GM12872 (cell line): ENCODE data around the gene EPHA7.

Source experiments
- TF ChIP-seq, protein P1 (sequence below): IDR thresholded peaks from 3 replicates; pipeline ENCODE4 v1.5.1; 2011; ENCODE audit warnings: low read depth, mild to moderate bottlenecking, low read length, moderate library complexity; ENCODE audit not compliant: insufficient read depth

Gene EPHA7

DNA sequence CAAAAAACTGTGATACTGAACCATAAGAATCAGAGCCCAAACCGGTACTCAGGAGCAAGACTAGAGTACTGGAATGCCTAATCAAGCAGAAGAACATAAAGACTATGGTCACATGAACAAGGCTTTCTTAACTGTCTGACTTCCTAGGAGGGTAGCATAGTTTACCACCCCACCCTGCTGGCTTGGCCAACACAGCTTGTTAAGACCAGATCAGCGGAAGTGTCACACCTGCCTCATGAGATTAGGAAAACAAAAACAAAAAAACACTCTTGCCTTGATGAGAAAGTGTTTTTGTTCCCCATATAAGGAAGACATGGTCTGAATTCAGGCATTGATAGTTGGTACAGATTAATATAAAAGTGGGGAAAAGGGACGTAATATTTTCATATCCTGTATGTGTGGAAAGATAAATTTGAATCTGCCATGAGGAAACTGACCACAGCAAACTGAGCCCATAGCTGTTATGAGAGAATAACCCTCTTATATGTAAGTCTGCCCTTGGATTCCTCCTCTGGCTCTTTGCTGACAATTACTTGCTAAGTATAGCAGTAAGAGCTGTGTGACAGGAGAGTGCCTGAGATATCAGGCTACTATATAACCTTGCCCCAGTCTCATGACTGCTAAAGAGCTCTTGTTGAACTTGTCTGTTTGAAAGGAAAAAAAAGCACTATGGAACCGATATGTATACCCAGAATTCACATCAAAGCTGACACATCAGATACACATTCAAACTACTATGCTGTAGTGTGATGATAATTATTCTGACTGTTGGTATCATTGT lies 197.1 kb downstream of the EPHA7 start:
- TF ChIP-seq, protein P1, sequence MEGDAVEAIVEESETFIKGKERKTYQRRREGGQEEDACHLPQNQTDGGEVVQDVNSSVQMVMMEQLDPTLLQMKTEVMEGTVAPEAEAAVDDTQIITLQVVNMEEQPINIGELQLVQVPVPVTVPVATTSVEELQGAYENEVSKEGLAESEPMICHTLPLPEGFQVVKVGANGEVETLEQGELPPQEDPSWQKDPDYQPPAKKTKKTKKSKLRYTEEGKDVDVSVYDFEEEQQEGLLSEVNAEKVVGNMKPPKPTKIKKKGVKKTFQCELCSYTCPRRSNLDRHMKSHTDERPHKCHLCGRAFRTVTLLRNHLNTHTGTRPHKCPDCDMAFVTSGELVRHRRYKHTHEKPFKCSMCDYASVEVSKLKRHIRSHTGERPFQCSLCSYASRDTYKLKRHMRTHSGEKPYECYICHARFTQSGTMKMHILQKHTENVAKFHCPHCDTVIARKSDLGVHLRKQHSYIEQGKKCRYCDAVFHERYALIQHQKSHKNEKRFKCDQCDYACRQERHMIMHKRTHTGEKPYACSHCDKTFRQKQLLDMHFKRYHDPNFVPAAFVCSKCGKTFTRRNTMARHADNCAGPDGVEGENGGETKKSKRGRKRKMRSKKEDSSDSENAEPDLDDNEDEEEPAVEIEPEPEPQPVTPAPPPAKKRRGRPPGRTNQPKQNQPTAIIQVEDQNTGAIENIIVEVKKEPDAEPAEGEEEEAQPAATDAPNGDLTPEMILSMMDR: no peak

DNA sequence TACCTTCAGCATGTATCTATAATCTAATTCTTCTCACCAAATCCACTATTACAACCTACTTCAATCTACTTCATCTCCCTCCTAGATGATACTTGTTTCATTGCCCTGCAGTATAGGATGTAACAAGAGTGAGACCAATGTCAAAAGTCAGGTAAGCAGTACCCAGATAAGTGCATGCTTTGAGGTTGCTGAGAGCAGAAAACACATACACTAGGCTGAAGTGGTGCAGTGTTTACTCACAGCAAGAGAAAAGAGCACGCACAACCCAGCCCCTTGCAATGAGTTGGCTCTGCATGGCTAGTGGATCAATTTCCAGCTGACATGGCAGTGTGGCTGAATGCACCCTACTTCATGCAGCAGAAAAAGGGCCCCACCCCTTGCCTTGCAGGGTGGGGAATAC lies 199.9 kb downstream of the EPHA7 start:
- TF ChIP-seq, protein P1: no peak

DNA sequence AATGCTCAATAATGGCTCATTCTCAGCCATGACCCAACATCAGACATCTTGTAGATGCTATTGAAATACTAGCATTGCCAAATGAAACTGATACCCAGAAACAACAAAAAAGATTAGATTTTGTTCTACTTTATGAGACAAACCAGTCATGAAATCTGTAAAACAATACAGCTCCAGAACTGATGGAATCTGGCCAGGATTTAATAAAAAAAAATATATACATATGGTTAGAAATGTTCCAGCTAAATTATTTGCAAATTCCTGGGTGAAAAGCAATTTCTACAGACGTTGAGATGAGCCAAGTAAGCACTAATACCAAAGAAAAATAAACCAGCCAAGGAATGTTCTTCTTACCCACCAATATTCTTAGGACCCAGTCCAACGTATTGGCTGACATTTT lies 201.3 kb downstream of the EPHA7 start:
- TF ChIP-seq, protein P1: no peak

DNA sequence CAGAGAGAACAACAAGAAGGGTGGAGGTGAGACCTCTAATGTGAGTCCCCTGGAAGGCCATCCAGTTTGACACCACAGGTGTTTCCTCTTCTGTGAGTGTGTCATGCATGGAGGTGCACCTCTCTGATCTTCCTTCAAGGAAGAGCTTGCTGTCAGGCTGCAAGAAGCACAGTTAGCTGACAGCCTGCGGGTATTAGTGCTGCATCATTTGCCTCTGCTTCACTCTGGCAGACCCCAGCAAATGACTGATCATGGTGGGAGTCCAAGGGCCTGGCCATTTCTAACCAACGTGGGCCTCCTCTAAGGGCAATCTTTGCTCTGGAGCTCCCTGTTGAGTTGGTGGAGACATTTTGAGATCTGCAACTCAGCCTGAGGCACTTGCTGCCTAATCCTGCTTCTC lies 206.3 kb downstream of the EPHA7 start:
- TF ChIP-seq, protein P1: no peak

DNA sequence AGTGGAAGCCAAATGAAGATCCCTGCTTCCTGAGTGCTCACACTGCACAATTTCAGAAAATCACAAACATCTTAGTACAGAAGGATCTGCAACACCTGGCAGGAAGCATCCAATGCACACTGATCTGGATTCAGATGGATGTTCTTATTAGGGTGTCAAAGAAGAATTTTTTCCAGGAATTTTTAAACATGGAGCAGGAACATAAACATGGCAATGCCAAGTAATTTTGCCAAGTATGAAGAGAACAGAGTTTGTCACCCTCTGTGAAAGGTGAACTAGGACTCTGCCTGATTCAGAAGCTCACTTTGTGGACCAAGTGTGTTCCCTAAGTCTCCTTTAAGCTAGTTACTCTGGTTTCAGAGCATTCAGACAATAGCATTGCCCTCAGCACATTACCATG lies 208.5 kb downstream of the EPHA7 start:
- TF ChIP-seq, protein P1: no peak

DNA sequence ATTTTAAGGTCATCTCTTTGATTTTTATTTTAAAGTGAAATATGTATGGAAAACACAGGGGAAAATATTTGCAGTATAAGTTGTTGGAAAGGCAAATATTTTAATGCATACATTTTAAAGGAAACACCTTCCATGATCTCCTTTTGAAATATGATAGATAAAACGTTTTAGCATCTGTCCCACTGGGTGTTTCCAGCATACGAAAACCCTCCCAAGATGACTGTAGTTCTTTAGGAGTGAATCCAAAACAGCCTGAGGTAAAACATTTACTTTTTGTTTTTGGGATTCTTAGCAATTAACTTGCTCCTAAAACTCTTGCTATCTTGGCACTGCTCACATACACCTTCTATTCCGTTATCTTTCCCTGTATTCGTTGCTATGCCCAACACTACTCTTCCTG lies 210.0 kb downstream of the EPHA7 start:
- TF ChIP-seq, protein P1: no peak

DNA sequence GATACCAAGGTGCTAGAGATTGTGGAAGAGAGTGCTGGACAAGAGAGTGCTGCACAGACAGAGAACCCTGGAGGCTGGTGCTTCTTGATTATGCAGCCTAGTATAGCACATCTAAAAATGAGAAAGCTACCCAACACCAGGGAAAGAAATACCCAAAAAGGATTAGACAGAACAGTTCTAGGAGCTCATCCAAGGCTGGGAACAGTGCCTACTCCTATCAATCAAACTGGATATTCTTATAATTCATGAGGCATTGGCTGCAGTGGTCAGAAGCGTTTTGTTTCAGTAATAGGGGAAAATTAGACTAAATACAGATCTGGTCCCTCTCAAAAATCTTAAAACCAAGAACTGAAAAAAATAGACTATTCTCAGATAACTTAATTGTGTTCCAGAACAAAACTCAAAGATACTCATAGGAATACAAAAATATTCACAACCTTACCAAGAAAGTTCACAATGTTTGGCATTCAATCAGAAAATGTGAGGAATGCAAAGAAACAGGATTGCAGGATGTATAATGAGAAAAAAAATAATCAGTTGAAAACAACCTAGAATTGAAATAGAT lies 222.9 kb downstream of the EPHA7 start:
- TF ChIP-seq, protein P1: no peak
